Vagina (tissue), 2 donors: ENCODE measurements around the gene FAM53A.

Source experiments
- POLR2AphosphoS5 ChIP-seq, 2 donors: sonication (generic); formaldehyde crosslinking; IDR thresholded peaks; one replicate each; pipeline ENCODE4 v1.9.0; 2017; ENCODE audit warnings: antibody characterized with exemption in 2 of 2, mild to moderate bottlenecking in 2 of 2, low read depth in 1 of 2; ENCODE audit not compliant: insufficient read depth in 1 of 2
- TF ChIP-seq, protein P1 (sequence below), 3 experiments: fragments of 450-650 bp in 2 of 3; fragments of 200-600 bp in 1 of 3; sonication (generic) in 1 of 3; IDR thresholded peaks; one replicate each; pipeline ENCODE4 v1.5.1; 2017 to 2019; ENCODE audit warnings: antibody characterized with exemption in 3 of 3, mild to moderate bottlenecking in 2 of 3, moderate library complexity in 2 of 3

DNA sequence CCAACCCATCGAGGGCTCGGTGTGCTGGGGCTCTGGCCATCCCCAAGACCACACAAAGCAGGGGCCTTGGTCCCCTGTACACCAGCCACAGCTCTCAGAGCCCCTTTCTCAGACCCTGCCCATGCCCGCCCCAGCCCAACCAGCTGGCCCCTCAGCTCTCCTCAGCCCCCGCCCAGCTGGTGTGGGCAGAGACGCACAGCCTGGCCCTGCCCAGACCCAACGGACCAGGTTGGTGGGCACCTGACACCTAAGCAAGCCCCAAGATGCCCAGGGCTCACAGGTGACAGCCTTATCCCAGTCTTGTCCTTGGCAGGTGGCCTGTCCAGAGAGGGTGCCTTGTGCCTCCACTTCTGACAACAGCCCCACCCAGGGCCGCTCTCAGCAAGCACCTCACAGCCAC lies 42.4 kb downstream of the FAM53A start:
- TF ChIP-seq, protein P1, sequence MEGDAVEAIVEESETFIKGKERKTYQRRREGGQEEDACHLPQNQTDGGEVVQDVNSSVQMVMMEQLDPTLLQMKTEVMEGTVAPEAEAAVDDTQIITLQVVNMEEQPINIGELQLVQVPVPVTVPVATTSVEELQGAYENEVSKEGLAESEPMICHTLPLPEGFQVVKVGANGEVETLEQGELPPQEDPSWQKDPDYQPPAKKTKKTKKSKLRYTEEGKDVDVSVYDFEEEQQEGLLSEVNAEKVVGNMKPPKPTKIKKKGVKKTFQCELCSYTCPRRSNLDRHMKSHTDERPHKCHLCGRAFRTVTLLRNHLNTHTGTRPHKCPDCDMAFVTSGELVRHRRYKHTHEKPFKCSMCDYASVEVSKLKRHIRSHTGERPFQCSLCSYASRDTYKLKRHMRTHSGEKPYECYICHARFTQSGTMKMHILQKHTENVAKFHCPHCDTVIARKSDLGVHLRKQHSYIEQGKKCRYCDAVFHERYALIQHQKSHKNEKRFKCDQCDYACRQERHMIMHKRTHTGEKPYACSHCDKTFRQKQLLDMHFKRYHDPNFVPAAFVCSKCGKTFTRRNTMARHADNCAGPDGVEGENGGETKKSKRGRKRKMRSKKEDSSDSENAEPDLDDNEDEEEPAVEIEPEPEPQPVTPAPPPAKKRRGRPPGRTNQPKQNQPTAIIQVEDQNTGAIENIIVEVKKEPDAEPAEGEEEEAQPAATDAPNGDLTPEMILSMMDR (IDR thresholded peaks at IDR 0.05), result no peak
- no peak for TF ChIP-seq POLR2AphosphoS5 (IDR thresholded peaks at IDR 0.05; ENCODE audit: insufficient read depth in 1 of 2, low read depth in 1 of 2)
